ENCODE measurements around the gene C3orf85.

DNA sequence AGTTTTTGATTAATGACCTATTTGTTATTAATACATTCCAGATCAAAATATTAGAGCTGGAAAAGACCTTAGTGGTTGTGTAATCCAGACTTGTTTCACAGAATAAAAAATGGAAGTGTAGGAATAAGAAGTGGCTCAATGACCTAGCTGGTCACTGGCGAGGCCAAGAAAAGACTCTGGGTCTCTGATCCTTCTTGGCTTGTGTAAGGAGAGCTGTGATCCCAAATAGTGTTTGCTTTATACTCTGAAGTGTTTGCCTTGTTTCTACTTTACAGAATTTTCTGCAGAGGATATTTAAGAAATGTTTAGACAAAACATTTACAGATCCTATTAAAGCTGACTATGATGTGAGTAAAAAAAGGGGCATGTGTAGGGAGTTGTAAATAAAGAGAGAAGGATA, 7.1 kb downstream of the C3orf85 start:
- TF ChIP-seq, protein P1, sequence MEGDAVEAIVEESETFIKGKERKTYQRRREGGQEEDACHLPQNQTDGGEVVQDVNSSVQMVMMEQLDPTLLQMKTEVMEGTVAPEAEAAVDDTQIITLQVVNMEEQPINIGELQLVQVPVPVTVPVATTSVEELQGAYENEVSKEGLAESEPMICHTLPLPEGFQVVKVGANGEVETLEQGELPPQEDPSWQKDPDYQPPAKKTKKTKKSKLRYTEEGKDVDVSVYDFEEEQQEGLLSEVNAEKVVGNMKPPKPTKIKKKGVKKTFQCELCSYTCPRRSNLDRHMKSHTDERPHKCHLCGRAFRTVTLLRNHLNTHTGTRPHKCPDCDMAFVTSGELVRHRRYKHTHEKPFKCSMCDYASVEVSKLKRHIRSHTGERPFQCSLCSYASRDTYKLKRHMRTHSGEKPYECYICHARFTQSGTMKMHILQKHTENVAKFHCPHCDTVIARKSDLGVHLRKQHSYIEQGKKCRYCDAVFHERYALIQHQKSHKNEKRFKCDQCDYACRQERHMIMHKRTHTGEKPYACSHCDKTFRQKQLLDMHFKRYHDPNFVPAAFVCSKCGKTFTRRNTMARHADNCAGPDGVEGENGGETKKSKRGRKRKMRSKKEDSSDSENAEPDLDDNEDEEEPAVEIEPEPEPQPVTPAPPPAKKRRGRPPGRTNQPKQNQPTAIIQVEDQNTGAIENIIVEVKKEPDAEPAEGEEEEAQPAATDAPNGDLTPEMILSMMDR (IDR thresholded peaks at IDR 0.05), result no peak
- TF ChIP-seq POLR2A (IDR thresholded peaks at IDR 0.05), result no peak
- no peak for TF ChIP-seq POLR2AphosphoS5 (IDR thresholded peaks at IDR 0.05)

Data from prostate gland (tissue), 2 donors.